Neuronal stem cell (in vitro differentiated cells): Measurements from ENCODE around the gene P2RX4.

ENCODE experiments used
- DNase-seq: peaks from one replicate; pipeline ENCODE4 v3.0.0-alpha.2; 2013; ENCODE audit warnings: low spot score
- H2AFZ ChIP-seq: one replicate; pipeline ENCODE4 v1.6.1; 2013; ENCODE audit warnings: mild to moderate bottlenecking, low read length, inconsistent platforms
- H2AK5ac ChIP-seq: 2 replicates; pipeline ENCODE4 v1.6.1; 2013; ENCODE audit warnings: low read depth, mild to moderate bottlenecking, inconsistent platforms, low read length, moderate library complexity, mixed read lengths
- H2BK120ac ChIP-seq: 2 replicates; pipeline ENCODE4 v1.6.1; 2013; ENCODE audit warnings: low read depth, mild to moderate bottlenecking, inconsistent platforms, low read length, moderate library complexity, mixed read lengths
- H2BK12ac ChIP-seq: one replicate; pipeline ENCODE4 v1.6.1; 2013; ENCODE audit warnings: low read length, inconsistent platforms
- H2BK15ac ChIP-seq: 2 replicates; pipeline ENCODE4 v1.6.1; 2013; ENCODE audit warnings: mild to moderate bottlenecking, low read length, inconsistent platforms, mixed read lengths
- H2BK5ac ChIP-seq: one replicate; pipeline ENCODE4 v1.6.1; 2013; ENCODE audit warnings: inconsistent platforms, mild to moderate bottlenecking, low read length, moderate library complexity
- H3K14ac ChIP-seq: one replicate; pipeline ENCODE4 v1.6.1; 2013; ENCODE audit warnings: low read length, inconsistent platforms
- H3K18ac ChIP-seq: 2 replicates; pipeline ENCODE4 v1.6.1; 2013; ENCODE audit warnings: low read length, inconsistent platforms
- H3K23ac ChIP-seq: 2 replicates; pipeline ENCODE4 v1.6.1; 2013; ENCODE audit warnings: low read depth, mild to moderate bottlenecking, mixed read lengths, low read length, inconsistent platforms; ENCODE audit not compliant: poor library complexity
- H3K27ac ChIP-seq: replicated peaks from 3 replicates; pipeline ENCODE4 v1.5.1; 2013; ENCODE audit warnings: low read length, inconsistent platforms
- H3K27me3 ChIP-seq, 3 experiments: 2 replicates each; pipeline ENCODE4 v1.6.1; 2013; ENCODE audit warnings: low read length in 3 of 3, mild to moderate bottlenecking in 2 of 3, inconsistent platforms in 1 of 3, low read depth in 1 of 3, mixed read lengths in 1 of 3, moderate library complexity in 1 of 3; ENCODE audit not compliant: control insufficient read depth in 3 of 3, insufficient read depth in 3 of 3
- H3K36me3 ChIP-seq, 2 donors: replicated peaks in 1 of 2; 2 replicates each; pipeline ENCODE4 v1.6.1; 2013; ENCODE audit warnings: low read length in 2 of 2; ENCODE audit not compliant: control insufficient read depth in 2 of 2, insufficient read depth in 2 of 2
- H3K4ac ChIP-seq: 2 replicates; pipeline ENCODE4 v1.6.1; 2013; ENCODE audit warnings: inconsistent platforms, mild to moderate bottlenecking, low read length, moderate library complexity
- H3K4me1 ChIP-seq, 2 donors: 1 replicate in 1 of 2; 2 replicates in 1 of 2; pipeline ENCODE4 v1.6.1; 2013; ENCODE audit warnings: low read length in 2 of 2, low read depth in 1 of 2; ENCODE audit not compliant: control insufficient read depth in 2 of 2, insufficient read depth in 1 of 2
- H3K4me2 ChIP-seq: one replicate; pipeline ENCODE4 v1.6.1; 2013; ENCODE audit warnings: mild to moderate bottlenecking, low read length, inconsistent platforms; ENCODE audit not compliant: insufficient read depth, poor library complexity, severe bottlenecking
- H3K4me3 ChIP-seq, 2 donors: 2 replicates each; pipeline ENCODE4 v1.5.1; 2013; ENCODE audit warnings: low read length in 2 of 2, mild to moderate bottlenecking in 2 of 2, inconsistent platforms in 1 of 2, moderate library complexity in 1 of 2
- H3K79me1 ChIP-seq: one replicate; pipeline ENCODE4 v1.6.1; 2013; ENCODE audit warnings: low read depth, mild to moderate bottlenecking, inconsistent platforms, low read length, moderate library complexity
- H3K9ac ChIP-seq: one replicate; pipeline ENCODE4 v1.6.1; 2013; ENCODE audit warnings: mild to moderate bottlenecking, low read depth, low read length, inconsistent platforms; ENCODE audit not compliant: poor library complexity
- H3K9me3 ChIP-seq, 2 donors: replicated peaks in 1 of 2; 2 replicates each; pipeline versions ENCODE3 to v1.6.1; 2013; ENCODE audit warnings: low read length in 2 of 2, mild to moderate bottlenecking in 2 of 2, inconsistent platforms in 1 of 2, low read depth in 1 of 2, mixed read lengths in 1 of 2, moderate library complexity in 1 of 2; ENCODE audit not compliant: control insufficient read depth in 2 of 2, insufficient read depth in 1 of 2
- H4K8ac ChIP-seq: one replicate; pipeline ENCODE4 v1.6.1; 2013; ENCODE audit warnings: low read depth, mild to moderate bottlenecking, inconsistent platforms, low read length, moderate library complexity
- H4K91ac ChIP-seq: one replicate; pipeline ENCODE4 v1.6.1; 2013; ENCODE audit warnings: low read length, low read depth, mild to moderate bottlenecking, inconsistent platforms; ENCODE audit not compliant: poor library complexity
- WGBS, 2 donors: extraction: QIAGEN DNeasy Blood & Tissue Kit; methylation state at CpG; one replicate each; pipeline ENCODE4 v1.1.7; 2013; ENCODE audit warnings: missing lambda C conversion rate in 2 of 2, mixed read lengths in 1 of 2; ENCODE audit not compliant: insufficient read length in 2 of 2, insufficient replicate concordance in 1 of 2; ENCODE audit errors: extremely low coverage in 2 of 2; 5-methylcytosine and 5-hydroxymethylcytosine counted together

P2RX4 gene

DNA sequence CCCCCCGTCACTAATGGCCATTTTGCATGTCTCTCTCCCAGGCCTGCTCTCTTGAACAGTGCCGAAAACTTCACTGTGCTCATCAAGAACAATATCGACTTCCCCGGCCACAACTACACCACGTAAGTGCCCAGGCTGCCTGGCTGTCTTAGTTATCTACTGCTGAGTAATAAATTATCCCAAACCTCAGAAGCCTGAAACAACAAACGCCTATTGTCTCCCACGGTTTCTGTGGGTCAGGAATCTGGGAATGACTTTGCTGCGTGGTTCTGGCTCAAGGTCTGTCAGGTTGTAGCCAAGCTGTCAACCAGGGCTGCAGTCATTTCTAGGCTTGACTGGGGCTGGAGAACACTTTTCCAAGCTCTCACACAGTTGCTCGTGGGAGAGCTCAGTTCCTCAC, 44.6 kb upstream of the P2RX4 start:
- no peak overlapping the region for H3K14ac ChIP-seq
- no peak overlapping the region for H3K9ac ChIP-seq
- no peak overlapping the region for H2BK12ac ChIP-seq
- H3K23ac ChIP-seq, result no peak overlapping the region
- no peaks in the 10 kb centered on the region for H3K36me3 ChIP-seq
- no peak overlapping the region for H3K27ac ChIP-seq
- H2BK5ac ChIP-seq, result no peak overlapping the region
- no peak overlapping the region for H2AK5ac ChIP-seq
- no peak overlapping the region for H3K4me3 ChIP-seq
- peaks cover 0 to 7% (median 0%) of the 10 kb centered on the region in 3 experiments for H3K27me3 ChIP-seq
- no peaks in the 10 kb centered on the region for H3K9me3 ChIP-seq
- H4K8ac ChIP-seq, result no peak overlapping the region
- H4K91ac ChIP-seq, result no peak overlapping the region
- H3K4ac ChIP-seq, result no peak overlapping the region
- H3K79me1 ChIP-seq, result no peaks in the 10 kb centered on the region
- H3K4me2 ChIP-seq, result no peak overlapping the region
- no peaks in the 10 kb centered on the region for H3K4me1 ChIP-seq
- no CpG with 5 or more reads among the region's 9 CpGs for WGBS, 2 donors
- no peak for DNase-seq
- H3K18ac ChIP-seq, result no peak overlapping the region
- H2AFZ ChIP-seq, result no peak overlapping the region
- H2BK120ac ChIP-seq, result no peak overlapping the region
- H2BK15ac ChIP-seq, result no peak overlapping the region

DNA sequence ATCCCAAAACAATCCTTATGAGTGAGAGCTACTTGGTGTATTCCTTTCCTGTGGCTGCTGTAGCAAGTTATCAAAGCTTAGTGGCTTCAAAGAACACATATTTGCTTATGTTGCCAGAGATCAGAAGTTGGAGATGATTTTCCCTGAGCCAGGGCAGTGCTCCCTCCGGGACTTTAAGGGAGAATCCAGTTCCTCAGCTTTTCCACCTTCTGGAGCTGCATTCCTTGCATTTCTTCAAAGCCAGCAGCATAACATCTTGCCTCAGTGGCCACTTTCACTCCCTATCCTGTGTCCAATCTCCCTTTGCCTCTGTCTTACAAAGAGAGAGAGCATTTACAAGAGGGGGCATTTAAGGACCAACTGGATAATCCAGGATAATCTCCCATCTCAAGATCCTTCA, 43.6 kb upstream of the P2RX4 start:
- H3K4me3 ChIP-seq, result no peak overlapping the region
- no peak overlapping the region for H3K18ac ChIP-seq

GRCh38 chr12:121167232-121167820, 42.6 kb upstream of the P2RX4 start:
- H2AK5ac ChIP-seq, result no peak overlapping the region
- H3K9me3 ChIP-seq, result no peaks in the 10 kb centered on the region
- H3K27me3 ChIP-seq, result peaks cover 0 to 3% (median 0%) of the 10 kb centered on the region in 3 experiments
- no peak overlapping the region for H3K27ac ChIP-seq
- H3K4ac ChIP-seq, result no peak overlapping the region
- no peaks in the 10 kb centered on the region for H3K36me3 ChIP-seq
- H2AFZ ChIP-seq, result no peak overlapping the region
- H3K4me3 ChIP-seq, result no peak overlapping the region
- peak overlapping the region; percentile 1 for H4K8ac ChIP-seq
- H3K4me1 ChIP-seq, result no peaks in the 10 kb centered on the region
- DNase-seq, result no peak
- no peak overlapping the region for H3K4me2 ChIP-seq
- H2BK15ac ChIP-seq, result no peak overlapping the region
- H3K18ac ChIP-seq, result peak overlapping the region; percentile 40
- H3K23ac ChIP-seq, result no peak overlapping the region
- no peak overlapping the region for H3K9ac ChIP-seq
- H2BK5ac ChIP-seq, result no peak overlapping the region
- no peak overlapping the region for H2BK12ac ChIP-seq
- H2BK120ac ChIP-seq, result no peak overlapping the region
- H4K91ac ChIP-seq, result no peak overlapping the region
- H3K79me1 ChIP-seq, result no peaks in the 10 kb centered on the region
- no CpG with 5 or more reads among the region's 14 CpGs for WGBS, 2 donors
- no peak overlapping the region for H3K14ac ChIP-seq

More for the DNA sequence above, 43.6 kb upstream of the P2RX4 start:
- Histone ChIP-seq H3K27me3 (peaks cover 0 to 3% (median 0%) of the 10 kb centered on the region in 3 experiments), H2BK5ac (no peak overlapping the region), H2AFZ (no peak overlapping the region), H3K9me3 (no peaks in the 10 kb centered on the region), H2AK5ac (no peak overlapping the region), H2BK15ac (no peak overlapping the region), H3K14ac (no peak overlapping the region), H3K36me3 (no peaks in the 10 kb centered on the region), H3K27ac (no peak overlapping the region), H4K91ac (no peak overlapping the region), H3K79me1 (no peaks in the 10 kb centered on the region), H3K9ac (no peak overlapping the region), H3K4me1 (no peaks in the 10 kb centered on the region), H4K8ac (no peak overlapping the region), H3K4ac (no peak overlapping the region), H3K23ac (no peak overlapping the region), H2BK12ac (no peak overlapping the region), H3K4me2 (no peak overlapping the region), H2BK120ac (no peak overlapping the region)
- WGBS, 2 donors, result no CpG with 5 or more reads among the region's 1 CpG
- DNase-seq, result no peak

DNA sequence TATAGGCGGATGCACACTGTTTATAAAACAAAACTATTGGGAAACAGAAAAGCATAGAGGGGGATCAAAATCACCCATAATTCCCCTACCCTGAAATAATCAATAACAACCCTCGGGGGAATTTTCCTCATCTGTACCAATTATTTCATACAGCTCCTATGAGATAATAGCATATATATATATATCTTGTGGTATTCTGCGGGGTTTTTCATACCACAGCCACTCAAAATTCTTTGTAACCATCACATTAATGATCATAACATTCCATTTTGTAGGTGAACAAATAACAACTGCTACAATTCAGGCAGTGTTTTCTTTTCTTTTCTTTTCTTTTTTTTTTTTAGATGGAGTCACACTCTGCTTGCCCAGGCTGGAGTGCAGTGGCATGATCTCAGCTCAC, 42.0 kb upstream of the P2RX4 start:
- Histone ChIP-seq H3K9me3 (no peaks in the 10 kb centered on the region), H3K4ac (no peak overlapping the region), H3K23ac (no peak overlapping the region), H4K8ac (no peak overlapping the region), H4K91ac (no peak overlapping the region), H3K27me3 (peaks cover 0 to 3% (median 0%) of the 10 kb centered on the region in 3 experiments), H3K4me3 (no peak overlapping the region), H2BK15ac (no peak overlapping the region), H3K79me1 (no peaks in the 10 kb centered on the region), H3K27ac (no peak overlapping the region), H2BK12ac (no peak overlapping the region), H3K36me3 (no peaks in the 10 kb centered on the region), H3K4me1 (no peaks in the 10 kb centered on the region), H2AFZ (no peak overlapping the region), H2BK120ac (no peak overlapping the region), H2AK5ac (no peak overlapping the region), H2BK5ac (no peak overlapping the region), H3K9ac (no peak overlapping the region), H3K14ac (no peak overlapping the region), H3K18ac (no peak overlapping the region), H3K4me2 (no peak overlapping the region)
- DNase-seq, result no peak
- whole genome bisulfite sequencing, 2 donors, result no CpG with 5 or more reads among the region's 3 CpGs
